Osteoblast (primary cell): ENCODE measurements around the gene EVPL. TPM values are rescaled to one million over a fixed set of nuclear protein-coding genes. Genes with fewer than 3 reads are reported as not detected.

Experiments
- DNase-seq: peaks from one replicate; pipeline ENCODE4 v3.0.0; 2011; ENCODE audit warnings: low spot score, mixed read lengths; ENCODE audit not compliant: insufficient read length; ENCODE audit errors: missing footprints
- H2AFZ ChIP-seq: 2 replicates; pipeline ENCODE4 v1.6.0; 2011; ENCODE audit warnings: mild to moderate bottlenecking, low read length
- H3K27ac ChIP-seq: 2 replicates; pipeline ENCODE4 v1.5.1; 2011; ENCODE audit warnings: mild to moderate bottlenecking, low read depth, low read length, moderate library complexity
- H3K27me3 ChIP-seq: 2 replicates; pipeline ENCODE4 v1.6.0; 2012; ENCODE audit warnings: mild to moderate bottlenecking, control low read depth, inconsistent platforms, low read length, moderate library complexity; ENCODE audit not compliant: insufficient read depth
- H3K36me3 ChIP-seq: 2 replicates; pipeline ENCODE4 v1.5.1; 2011; ENCODE audit warnings: mild to moderate bottlenecking, low read length, control low read depth, moderate library complexity; ENCODE audit not compliant: insufficient read depth
- H3K4me1 ChIP-seq: 2 replicates; pipeline ENCODE4 v1.5.1; 2011; ENCODE audit warnings: mild to moderate bottlenecking, low read length, control low read depth, moderate library complexity; ENCODE audit not compliant: insufficient read depth
- H3K4me2 ChIP-seq: 2 replicates; pipeline ENCODE4 v1.6.0; 2011; ENCODE audit warnings: mild to moderate bottlenecking, low read length; ENCODE audit not compliant: insufficient read depth
- H3K4me3 ChIP-seq: fragments of 200-600 bp; sonication (generic); 3 replicates; pipeline ENCODE4 v1.5.1; 2012; ENCODE audit warnings: mild to moderate bottlenecking, low read length, inconsistent platforms; ENCODE audit not compliant: insufficient read depth
- H3K79me2 ChIP-seq: 2 replicates; pipeline ENCODE4 v1.6.0; 2012; ENCODE audit warnings: mild to moderate bottlenecking, low read length, control low read depth, inconsistent platforms; ENCODE audit not compliant: insufficient read depth
- H3K9me3 ChIP-seq: 2 replicates; pipeline ENCODE4 v1.5.1; 2011; ENCODE audit warnings: low read depth, low read length, control low read depth
- H4K20me1 ChIP-seq: 2 replicates; pipeline ENCODE4 v1.6.0; 2012; ENCODE audit warnings: mild to moderate bottlenecking, low read length, control low read depth; ENCODE audit not compliant: insufficient read depth
- CTCF ChIP-seq: IDR thresholded peaks from 2 replicates; pipeline ENCODE4 v1.5.1; 2011; ENCODE audit warnings: mild to moderate bottlenecking, low read depth, low read length, moderate library complexity; ENCODE audit errors: extremely low read depth
- total RNA-seq: library from RNA; depleted of rRNA; stranded (reverse); fragments of >200 nt; gene quantifications from 2 replicates; pipeline ENCODE4 v1.2.3, GENCODE V29; 2012

Gene EVPL
- total RNA-seq, 1 donor: not detected

GRCh38 chr17:76054112-76054476 is 27.0 kb upstream of the EVPL start:
- peaks cover 32% of the 10 kb centered on the region for H3K79me2 ChIP-seq
- H3K27me3 ChIP-seq: no peaks in the 10 kb centered on the region
- H3K4me3 ChIP-seq: no peak overlapping the region
- no peak overlapping the region for H2AFZ ChIP-seq
- H3K27ac ChIP-seq: peak overlapping the region; percentile 61
- H3K36me3 ChIP-seq: peaks cover 70% of the 10 kb centered on the region
- peaks cover 12% of the 10 kb centered on the region for H3K4me1 ChIP-seq
- peaks cover 23% of the 10 kb centered on the region for H4K20me1 ChIP-seq
- peak; percentile 89 for DNase-seq
- peaks cover 3% of the 10 kb centered on the region for H3K9me3 ChIP-seq
- TF ChIP-seq CTCF: no peak
- H3K4me2 ChIP-seq: no peak overlapping the region

GRCh38 chr17:76053246-76054111 is 26.4 kb upstream of the EVPL start:
- H3K79me2 ChIP-seq: peaks cover 32% of the 10 kb centered on the region
- peak overlapping the region; percentile 43 for H3K4me2 ChIP-seq
- peaks cover 12% of the 10 kb centered on the region for H3K4me1 ChIP-seq
- H3K9me3 ChIP-seq: peaks cover 3% of the 10 kb centered on the region
- no peak for TF ChIP-seq CTCF
- no peak overlapping the region for H2AFZ ChIP-seq
- H3K4me3 ChIP-seq: no peak overlapping the region
- H4K20me1 ChIP-seq: peaks cover 28% of the 10 kb centered on the region
- H3K36me3 ChIP-seq: peaks cover 70% of the 10 kb centered on the region
- H3K27me3 ChIP-seq: no peaks in the 10 kb centered on the region
- H3K27ac ChIP-seq: peak overlapping the region; percentile 61
- peak; percentile 93 for DNase-seq

- H3K4me3 ChIP-seq: no peak overlapping the region
- H3K36me3 ChIP-seq: peaks cover 69% of the 10 kb centered on the region
- TF ChIP-seq CTCF: no peak
- H3K79me2 ChIP-seq: peaks cover 36% of the 10 kb centered on the region
- no peak for DNase-seq
- no peaks in the 10 kb centered on the region for H3K27me3 ChIP-seq
- H3K27ac ChIP-seq: no peak overlapping the region
- no peak overlapping the region for H3K4me2 ChIP-seq
- H3K4me1 ChIP-seq: peaks cover 12% of the 10 kb centered on the region
- H4K20me1 ChIP-seq: peaks cover 38% of the 10 kb centered on the region
- peaks cover 3% of the 10 kb centered on the region for H3K9me3 ChIP-seq
- H2AFZ ChIP-seq: no peak overlapping the region
These were observed 24.5 kb upstream of the EVPL start for GRCh38 chr17:76051561-76051960.
